SK-N-SH (cell line): ENCODE measurements around the gene PRC1. TPM values are rescaled to one million over a fixed set of nuclear protein-coding genes. Genes with fewer than 3 reads are reported as not detected.
"Not testable (repeated sequence)": the region's sequence is repeated elsewhere in the genome, so short reads cannot be mapped to it uniquely, and the experiment has no call there.

ENCODE experiments used
- CTCF ChIA-PET: fragments of 300-600, 350-600 bp; formaldehyde crosslinking; extraction: SDS; loops from one replicate; lab custom pipeline; 2021; lab: Yijun Ruan, JAX
- POLR2A ChIA-PET: fragments of 350-600 bp; sonication (Branson Sonifier 250); formaldehyde crosslinking; extraction: SDS; loops from one replicate; lab custom pipeline; 2020; ENCODE audit warnings: antibody characterized with exemption, inconsistent platforms; lab: Yijun Ruan, JAX
- DNase-seq: peaks from one replicate; pipeline ENCODE4 v3.0.0; 2012
- H2AFZ ChIP-seq: fragments of 200-600 bp; sonication (generic); 2 replicates; pipeline ENCODE4 v1.8.1; 2016; ENCODE audit warnings: antibody characterized with exemption, mild to moderate bottlenecking, low read depth
- H3F3A ChIP-seq: fragments of 200-600 bp; sonication (generic); replicated peaks from 2 replicates; pipeline ENCODE3; 2016; ENCODE audit warnings: antibody characterized with exemption, mild to moderate bottlenecking; ENCODE audit not compliant: insufficient read depth
- H3K27ac ChIP-seq, 2 experiments: fragments of 200-500 bp in 1 of 2; fragments of 200-600 bp in 1 of 2; sonication (Bioruptor generic) in 1 of 2; sonication (generic), shearing (Covaris generic) in 1 of 2; 2 replicates each; pipeline versions ENCODE4 v1.5.1 to v1.6.1; 2014 to 2016; ENCODE audit warnings: low read depth in 2 of 2, inconsistent platforms in 1 of 2, low read length in 1 of 2, mild to moderate bottlenecking in 1 of 2, mixed read lengths in 1 of 2
- H3K27me3 ChIP-seq: fragments of 200-600 bp; sonication (generic), shearing (Covaris generic); 2 replicates; pipeline ENCODE4 v1.6.1; 2016; ENCODE audit warnings: mixed run types; ENCODE audit not compliant: insufficient read depth
- H3K36me3 ChIP-seq, 2 experiments: fragments of 200-500 bp in 1 of 2; fragments of 200-600 bp in 1 of 2; sonication (Bioruptor generic) in 1 of 2; sonication (generic) in 1 of 2; replicated peaks in 1 of 2; 2 replicates each; pipeline versions ENCODE3 to v1.5.1; 2014 to 2016; ENCODE audit warnings: low read length in 1 of 2, mild to moderate bottlenecking in 1 of 2; ENCODE audit not compliant: insufficient read depth in 2 of 2, control insufficient read depth in 1 of 2
- H3K4me1 ChIP-seq, 2 experiments: fragments of 200-500 bp in 1 of 2; fragments of 200-600 bp in 1 of 2; sonication (Bioruptor generic) in 1 of 2; sonication (generic), shearing (Covaris generic) in 1 of 2; 2 replicates each; pipeline versions ENCODE4 v1.5.1 to v1.6.1; 2014 to 2016; ENCODE audit warnings: low read depth in 1 of 2, low read length in 1 of 2, mixed run types in 1 of 2; ENCODE audit not compliant: insufficient read depth in 2 of 2, control insufficient read depth in 1 of 2
- H3K4me2 ChIP-seq: fragments of 200-600 bp; sonication (generic), shearing (Covaris generic); 2 replicates; pipeline ENCODE4 v1.6.1; 2017; ENCODE audit warnings: mixed run types
- H3K4me3 ChIP-seq, 2 experiments: fragments of 200-500 bp in 1 of 2; fragments of 200-600 bp in 1 of 2; sonication (Bioruptor generic) in 1 of 2; sonication (generic), shearing (Covaris generic) in 1 of 2; 2 replicates each; pipeline versions ENCODE4 v1.5.1 to v1.8.1; 2014 to 2016; ENCODE audit warnings: low read depth in 2 of 2, inconsistent platforms in 1 of 2, low read length in 1 of 2, mild to moderate bottlenecking in 1 of 2, mixed read lengths in 1 of 2, moderate library complexity in 1 of 2
- H3K79me2 ChIP-seq: fragments of 200-600 bp; sonication (generic); 2 replicates; pipeline ENCODE4 v1.8.1; 2017; ENCODE audit warnings: mild to moderate bottlenecking; ENCODE audit not compliant: insufficient read depth
- H3K9ac ChIP-seq: fragments of 200-600 bp; sonication (generic); 2 replicates; pipeline ENCODE4 v1.6.1; 2017; ENCODE audit warnings: mixed run types
- H3K9me2 ChIP-seq: fragments of 200-600 bp; sonication (generic); 2 replicates; pipeline ENCODE4 v1.6.1; 2017; ENCODE audit warnings: mixed run types
- H3K9me3 ChIP-seq: fragments of 200-600 bp; sonication (generic); 2 replicates; pipeline ENCODE4 v1.6.1; 2017; ENCODE audit warnings: mixed run types, mild to moderate bottlenecking, moderate library complexity
- H4K20me1 ChIP-seq: fragments of 200-600 bp; sonication (generic); 2 replicates; pipeline ENCODE4 v1.6.1; 2017; ENCODE audit warnings: mild to moderate bottlenecking, mixed run types; ENCODE audit not compliant: insufficient read depth
- GATA2 ChIP-seq: sonication (generic); formaldehyde crosslinking; IDR thresholded peaks from 2 replicates; pipeline ENCODE4 v1.5.0; 2020; ENCODE audit warnings: mild to moderate bottlenecking, missing genetic modification reagents
- JUND ChIP-seq: IDR thresholded peaks from 2 replicates; pipeline ENCODE4 v1.4.0; 2012
- NRF1 ChIP-seq: IDR thresholded peaks from 2 replicates; pipeline ENCODE4 v1.6.1; 2012; ENCODE audit warnings: low read depth, mild to moderate bottlenecking, low read length
- SIN3A ChIP-seq: IDR thresholded peaks from 2 replicates; pipeline ENCODE4 v1.6.1; 2012; ENCODE audit warnings: low read depth, mild to moderate bottlenecking, low read length, moderate library complexity, borderline replicate concordance
- whole genome bisulfite sequencing: methylation state at CpG from one replicate; pipeline ENCODE4 v1.1.6; 2017; ENCODE audit warnings: low lambda C conversion rate; 5-methylcytosine and 5-hydroxymethylcytosine counted together
- polyA plus RNA-seq, 3 experiments: library from polyadenylated mRNA; depleted of rRNA; stranded (reverse); fragments of >200 nt; gene quantifications; 2 replicates each; pipeline ENCODE4 v1.2.3, GENCODE V29; 2012
- TF ChIP-seq, protein P1 (sequence below): IDR thresholded peaks from 2 replicates; pipeline ENCODE4 v1.4.0; 2012; ENCODE audit warnings: low read depth
- TF ChIP-seq, protein P2 (sequence below): IDR thresholded peaks from 2 replicates; pipeline ENCODE4 v1.6.1; 2012; ENCODE audit warnings: mild to moderate bottlenecking, low read depth, low read length, moderate library complexity

Gene PRC1
- polyA plus RNA-seq, 1 of the 3 experiments (the other 2 are of a cell fraction): 125 TPM

DNA sequence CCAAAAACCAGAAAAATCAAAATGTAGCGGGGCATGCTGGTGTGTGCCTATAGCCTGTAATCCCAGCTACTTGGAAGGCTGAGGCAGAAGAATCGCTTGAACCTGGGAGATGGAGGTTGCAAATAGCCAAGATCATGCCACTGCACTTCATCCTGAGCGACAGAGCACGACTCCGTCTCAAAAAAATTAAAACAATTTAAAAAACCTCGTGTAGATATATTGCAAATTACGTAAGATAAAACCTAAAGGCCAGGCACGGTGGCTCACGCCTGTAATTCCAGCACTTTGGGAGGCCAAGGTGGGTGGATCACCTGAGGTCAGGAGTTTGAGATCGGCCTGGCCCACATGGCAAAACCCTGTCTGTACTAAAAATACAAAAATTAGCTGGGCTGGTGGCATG is 67.6 kb downstream of the PRC1 start:
- CTCF ChIA-PET: interaction anchor here (0.9 kb wide), 1 partner anchor 29 kb away, joined by 3 read pairs; no protein-coding TSS in a partner anchor
- H3K27ac ChIP-seq, H3K79me2 ChIP-seq, DNase-seq, H3K4me3 ChIP-seq, H3K27me3 ChIP-seq, H2AFZ ChIP-seq, H3K9ac ChIP-seq, H3K36me3 ChIP-seq, H3K4me2 ChIP-seq, H4K20me1 ChIP-seq, H3K9me2 ChIP-seq, POLR2A ChIA-PET, H3K9me3 ChIP-seq: not testable (repeated sequence)
- Histone ChIP-seq H3K4me1 (peaks cover 6 to 16% of the 10 kb centered on the region in 2 experiments; a peak in 2 of 4 replicates), H3F3A (peaks cover 14% of the 10 kb centered on the region)
- 91% methylated on average over 10 of the region's 10 CpGs for WGBS

DNA sequence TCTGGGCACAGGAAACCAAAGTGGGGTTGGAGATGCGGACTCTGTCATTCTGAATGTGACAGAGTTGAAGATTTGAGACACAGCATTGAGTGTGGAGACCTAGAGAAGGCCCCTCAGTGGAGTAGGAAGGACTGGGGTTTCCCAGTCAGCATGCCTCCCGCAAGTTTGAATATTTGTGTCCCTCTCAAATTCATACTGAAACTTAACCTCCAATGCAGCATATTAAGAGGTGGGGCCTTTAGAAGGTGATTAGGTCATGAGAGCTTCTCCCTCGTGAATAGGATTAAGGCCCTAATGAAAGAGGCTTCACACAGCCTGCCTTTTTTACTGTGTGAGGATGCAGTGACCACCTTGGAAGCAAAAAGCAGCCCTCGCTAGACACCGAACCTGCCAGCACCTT is 70.0 kb downstream of the PRC1 start:
- no peak for DNase-seq
- WGBS: 90% methylated on average over 5 of the region's 5 CpGs
- POLR2A ChIA-PET: no interaction called here
- Histone ChIP-seq H3K4me1 (peaks cover 0 to 3% of the 10 kb centered on the region in 2 experiments; a peak in 1 of 4 replicates), H2AFZ (no peak overlapping the region), H4K20me1 (no peaks in the 10 kb centered on the region), H3K9ac (no peak overlapping the region), H3K27ac (no peak overlapping the region), H3F3A (no peaks in the 10 kb centered on the region), H3K4me2 (no peak overlapping the region), H3K9me3 (no peaks in the 10 kb centered on the region), H3K27me3 (no peaks in the 10 kb centered on the region), H3K9me2 (no peaks in the 10 kb centered on the region), H3K36me3 (peaks cover 7 to 19% of the 10 kb centered on the region in 2 experiments), H3K4me3 (no peak overlapping the region), H3K79me2 (no peaks in the 10 kb centered on the region)
- TF ChIP-seq, protein P1, sequence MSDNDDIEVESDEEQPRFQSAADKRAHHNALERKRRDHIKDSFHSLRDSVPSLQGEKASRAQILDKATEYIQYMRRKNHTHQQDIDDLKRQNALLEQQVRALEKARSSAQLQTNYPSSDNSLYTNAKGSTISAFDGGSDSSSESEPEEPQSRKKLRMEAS: no peak
- TF ChIP-seq, protein P2, sequence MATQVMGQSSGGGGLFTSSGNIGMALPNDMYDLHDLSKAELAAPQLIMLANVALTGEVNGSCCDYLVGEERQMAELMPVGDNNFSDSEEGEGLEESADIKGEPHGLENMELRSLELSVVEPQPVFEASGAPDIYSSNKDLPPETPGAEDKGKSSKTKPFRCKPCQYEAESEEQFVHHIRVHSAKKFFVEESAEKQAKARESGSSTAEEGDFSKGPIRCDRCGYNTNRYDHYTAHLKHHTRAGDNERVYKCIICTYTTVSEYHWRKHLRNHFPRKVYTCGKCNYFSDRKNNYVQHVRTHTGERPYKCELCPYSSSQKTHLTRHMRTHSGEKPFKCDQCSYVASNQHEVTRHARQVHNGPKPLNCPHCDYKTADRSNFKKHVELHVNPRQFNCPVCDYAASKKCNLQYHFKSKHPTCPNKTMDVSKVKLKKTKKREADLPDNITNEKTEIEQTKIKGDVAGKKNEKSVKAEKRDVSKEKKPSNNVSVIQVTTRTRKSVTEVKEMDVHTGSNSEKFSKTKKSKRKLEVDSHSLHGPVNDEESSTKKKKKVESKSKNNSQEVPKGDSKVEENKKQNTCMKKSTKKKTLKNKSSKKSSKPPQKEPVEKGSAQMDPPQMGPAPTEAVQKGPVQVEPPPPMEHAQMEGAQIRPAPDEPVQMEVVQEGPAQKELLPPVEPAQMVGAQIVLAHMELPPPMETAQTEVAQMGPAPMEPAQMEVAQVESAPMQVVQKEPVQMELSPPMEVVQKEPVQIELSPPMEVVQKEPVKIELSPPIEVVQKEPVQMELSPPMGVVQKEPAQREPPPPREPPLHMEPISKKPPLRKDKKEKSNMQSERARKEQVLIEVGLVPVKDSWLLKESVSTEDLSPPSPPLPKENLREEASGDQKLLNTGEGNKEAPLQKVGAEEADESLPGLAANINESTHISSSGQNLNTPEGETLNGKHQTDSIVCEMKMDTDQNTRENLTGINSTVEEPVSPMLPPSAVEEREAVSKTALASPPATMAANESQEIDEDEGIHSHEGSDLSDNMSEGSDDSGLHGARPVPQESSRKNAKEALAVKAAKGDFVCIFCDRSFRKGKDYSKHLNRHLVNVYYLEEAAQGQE: no peak
- TF ChIP-seq JUND (no peak), SIN3A (no peak), GATA2 (no peak), NRF1 (no peak)
- CTCF ChIA-PET: no interaction called here

DNA sequence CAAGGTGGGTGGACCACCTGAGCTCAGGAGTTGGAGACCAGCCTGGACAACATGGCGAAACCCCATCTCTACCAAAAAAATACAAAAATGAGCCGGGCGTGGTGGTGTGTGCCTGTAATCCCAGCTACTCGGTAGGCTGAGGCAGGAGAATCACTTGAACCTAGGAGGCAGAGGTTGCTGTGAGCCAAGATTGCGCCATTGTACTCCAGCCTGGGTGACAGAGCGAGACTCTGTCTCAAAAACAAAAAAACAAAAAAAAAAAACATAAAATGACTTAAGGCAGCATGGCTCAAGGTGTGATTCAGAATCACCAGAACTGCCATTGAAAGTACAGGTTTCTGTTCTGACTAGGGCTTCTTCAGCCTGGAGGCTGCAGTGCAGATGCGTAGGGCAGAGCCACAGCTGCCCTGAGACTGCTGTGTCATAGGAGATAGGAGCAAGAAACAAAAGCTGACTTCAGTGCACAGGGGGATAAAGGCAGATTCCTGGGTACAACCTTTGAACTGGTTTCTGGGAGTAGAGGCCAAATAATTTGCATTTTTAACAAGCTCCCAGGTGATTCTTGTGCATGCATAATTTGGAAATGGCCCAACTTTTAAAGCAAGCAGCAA is 71.5 kb downstream of the PRC1 start:
- H3F3A ChIP-seq, H3K4me2 ChIP-seq, H3K9me2 ChIP-seq, H2AFZ ChIP-seq, H3K27ac ChIP-seq, H3K4me3 ChIP-seq, DNase-seq, POLR2A ChIA-PET, H3K27me3 ChIP-seq, H3K79me2 ChIP-seq, H4K20me1 ChIP-seq, H3K9ac ChIP-seq, H3K9me3 ChIP-seq, H3K4me1 ChIP-seq: not testable (repeated sequence)
- CTCF ChIA-PET: interaction anchor here (0.7 to 4.0 kb wide), 3 partner anchors 11 to 99 kb away, joined by 3 to 46 read pairs (median 6); partner anchors contain the start of genes HDDC3, MAN2A2 and UNC45A
- WGBS: 98% methylated on average over 7 of the region's 7 CpGs
- H3K36me3 ChIP-seq: peaks cover 7 to 31% of the 10 kb centered on the region in 2 experiments
